Measurements from ENCODE around the gene B3GALT4. TPM values are rescaled to one million over a fixed set of nuclear protein-coding genes. Genes with fewer than 3 reads are reported as not detected.

The B3GALT4 gene
- total RNA-seq, 2 experiments from 2014 or later = 11.1 to 12.7 TPM

DNA sequence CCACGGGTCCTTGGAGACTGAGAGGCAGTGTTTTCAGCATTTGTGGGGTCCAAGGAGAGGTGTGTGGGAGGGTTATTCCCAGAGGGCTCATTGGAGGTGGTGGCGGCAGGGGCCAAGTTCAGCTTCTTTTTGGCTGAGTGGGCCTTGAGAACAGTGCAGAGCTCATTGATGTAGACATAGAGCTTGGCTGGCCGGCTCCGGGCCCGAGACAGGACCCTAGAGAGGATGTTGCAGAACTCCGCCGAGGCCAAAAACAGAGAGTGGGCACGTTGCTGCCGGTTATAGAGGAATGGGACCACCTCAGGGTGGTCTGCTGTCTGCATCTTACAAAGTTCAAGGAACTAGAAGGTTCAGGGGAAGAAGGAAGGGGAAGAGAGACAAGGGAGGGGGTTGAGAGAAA, 44.3 kb downstream of the B3GALT4 start:
- ChIA-PET POLR2A (interaction anchor here (1.1 kb wide), 1 partner anchor 32 kb away, joined by 3 read pairs; the partner anchor contains the start of gene WDR46), CTCF (interaction anchor here (0.6 kb wide), 1 partner anchor 22 kb away, joined by 3 read pairs; no protein-coding TSS in a partner anchor)
- Histone ChIP-seq H3K9me3 (ENCODE audit: control insufficient read depth in 1 of 2, insufficient read depth in 1 of 2, low read length in 2 of 2) (no peaks in the 10 kb centered on the region), H3K27me3 (ENCODE audit: control insufficient read depth in 1 of 2, insufficient read depth in 2 of 2, low read length in 2 of 2) (no peaks in the 10 kb centered on the region), H3K4me1 (ENCODE audit: insufficient read depth, low read length) (peaks cover 64% of the 10 kb centered on the region), H3K27ac (ENCODE audit: low read depth in 1 of 2, low read length in 2 of 2) (peak overlapping the region; percentile 13 to 77), H3K36me3 (ENCODE audit: insufficient read depth, low read length) (peaks cover 36% of the 10 kb centered on the region), H3K4me3 (ENCODE audit: low read length) (peak overlapping the region; percentile 96)
- intact Hi-C loops (cut with DNase I, micrococcal nuclease) = no loop called here
- DNase-seq (no peak), ATAC-seq (ENCODE audit: poor library complexity) (no peak)
- Mint-ChIP-seq H3K27me3 (no peaks in the 10 kb centered on the region), H3K4me3 (peak overlapping the region; percentile 100), H3K9me3 (no peaks in the 10 kb centered on the region), H3K27ac (peak overlapping the region; percentile 96), H3K36me3 (ENCODE audit: low read depth) (peaks cover 69% of the 10 kb centered on the region), H3K4me1 (ENCODE audit: low read depth) (peaks cover 80% of the 10 kb centered on the region)
- TF ChIP-seq, protein P1, sequence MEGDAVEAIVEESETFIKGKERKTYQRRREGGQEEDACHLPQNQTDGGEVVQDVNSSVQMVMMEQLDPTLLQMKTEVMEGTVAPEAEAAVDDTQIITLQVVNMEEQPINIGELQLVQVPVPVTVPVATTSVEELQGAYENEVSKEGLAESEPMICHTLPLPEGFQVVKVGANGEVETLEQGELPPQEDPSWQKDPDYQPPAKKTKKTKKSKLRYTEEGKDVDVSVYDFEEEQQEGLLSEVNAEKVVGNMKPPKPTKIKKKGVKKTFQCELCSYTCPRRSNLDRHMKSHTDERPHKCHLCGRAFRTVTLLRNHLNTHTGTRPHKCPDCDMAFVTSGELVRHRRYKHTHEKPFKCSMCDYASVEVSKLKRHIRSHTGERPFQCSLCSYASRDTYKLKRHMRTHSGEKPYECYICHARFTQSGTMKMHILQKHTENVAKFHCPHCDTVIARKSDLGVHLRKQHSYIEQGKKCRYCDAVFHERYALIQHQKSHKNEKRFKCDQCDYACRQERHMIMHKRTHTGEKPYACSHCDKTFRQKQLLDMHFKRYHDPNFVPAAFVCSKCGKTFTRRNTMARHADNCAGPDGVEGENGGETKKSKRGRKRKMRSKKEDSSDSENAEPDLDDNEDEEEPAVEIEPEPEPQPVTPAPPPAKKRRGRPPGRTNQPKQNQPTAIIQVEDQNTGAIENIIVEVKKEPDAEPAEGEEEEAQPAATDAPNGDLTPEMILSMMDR (IDR thresholded peaks at IDR 0.05) = no peak

DNA sequence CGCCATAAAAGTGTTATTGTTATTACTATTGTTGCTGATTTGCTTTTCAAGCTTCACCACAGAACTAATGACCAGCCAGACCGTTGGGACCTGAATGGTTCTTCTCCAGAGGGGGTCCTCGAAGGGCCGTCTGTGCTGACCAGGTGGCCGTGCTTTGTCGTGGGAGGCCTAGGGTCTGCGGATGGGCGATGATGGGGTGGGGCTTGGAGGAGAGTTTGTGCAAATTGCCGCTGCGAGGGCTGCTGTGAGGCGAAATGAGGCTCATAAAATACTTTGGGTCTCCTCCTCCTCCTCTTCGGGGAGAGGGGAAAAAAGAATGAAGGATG, 46.7 kb downstream of the B3GALT4 start:
- TF ChIP-seq, protein P1 (IDR thresholded peaks at IDR 0.05) = no peak
- ATAC-seq (ENCODE audit: poor library complexity) = no peak
- H3K27me3 Mint-ChIP-seq = no peaks in the 10 kb centered on the region
- H3K4me3 ChIP-seq (ENCODE audit: low read length) = peak overlapping the region; percentile 96
- no peaks in the 10 kb centered on the region for H3K9me3 ChIP-seq (ENCODE audit: control insufficient read depth in 1 of 2, insufficient read depth in 1 of 2, low read length in 2 of 2)
- peaks cover 44% of the 10 kb centered on the region for H3K4me1 ChIP-seq (ENCODE audit: insufficient read depth, low read length)
- H3K9me3 Mint-ChIP-seq = no peaks in the 10 kb centered on the region
- peaks cover 57% of the 10 kb centered on the region for H3K4me1 Mint-ChIP-seq (ENCODE audit: low read depth)
- DNase-seq = peak in 1 of 14 experiments; percentile 41
- intact Hi-C loops (cut with DNase I, micrococcal nuclease) = loop anchor here (1.0 kb wide), 2 partner anchors 21 to 68 kb away; partner anchors contain the start of gene KIFC1 (in 2 of the 2)
- POLR2A ChIA-PET = no interaction called here
- H3K27ac Mint-ChIP-seq = peak overlapping the region; percentile 96
- CTCF ChIA-PET = no interaction called here
- H3K36me3 Mint-ChIP-seq (ENCODE audit: low read depth) = peaks cover 49% of the 10 kb centered on the region
- H3K27me3 ChIP-seq (ENCODE audit: control insufficient read depth in 1 of 2, insufficient read depth in 2 of 2, low read length in 2 of 2) = no peaks in the 10 kb centered on the region
- peaks cover 32% of the 10 kb centered on the region for H3K36me3 ChIP-seq (ENCODE audit: insufficient read depth, low read length)
- H3K27ac ChIP-seq (ENCODE audit: low read depth in 1 of 2, low read length in 2 of 2) = peak overlapping the region; percentile 77 to 92
- peak overlapping the region; percentile 100 for H3K4me3 Mint-ChIP-seq

DNA sequence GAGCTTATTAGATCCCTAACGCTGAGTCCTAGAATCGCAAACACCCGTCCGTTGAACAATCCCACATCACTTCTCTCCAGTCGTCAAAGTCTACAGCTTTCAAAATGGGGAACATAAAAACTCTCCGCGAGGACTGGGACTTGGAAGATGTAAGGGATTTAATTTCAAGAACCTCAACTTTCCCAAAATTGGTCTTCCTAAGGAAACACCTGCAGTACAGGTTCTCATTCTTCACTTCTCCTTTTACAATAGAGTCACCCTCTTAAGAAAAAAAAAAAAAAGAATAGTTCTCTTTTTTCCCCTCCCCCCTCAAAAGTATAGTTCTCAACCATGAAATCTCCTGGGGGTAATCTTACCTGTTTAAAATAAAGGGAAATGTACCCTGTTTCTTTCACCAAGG, 47.2 kb downstream of the B3GALT4 start:
- ATAC-seq (ENCODE audit: poor library complexity) = no peak
- no peaks in the 10 kb centered on the region for H3K9me3 Mint-ChIP-seq
- Histone ChIP-seq H3K27me3 (ENCODE audit: control insufficient read depth in 1 of 2, insufficient read depth in 2 of 2, low read length in 2 of 2) (no peaks in the 10 kb centered on the region), H3K4me3 (ENCODE audit: low read length) (peak overlapping the region; percentile 96), H3K4me1 (ENCODE audit: insufficient read depth, low read length) (peaks cover 39% of the 10 kb centered on the region), H3K27ac (ENCODE audit: low read depth in 1 of 2, low read length in 2 of 2) (peak overlapping the region in 1 of 2 donors; percentile 92), H3K9me3 (ENCODE audit: control insufficient read depth in 1 of 2, insufficient read depth in 1 of 2, low read length in 2 of 2) (no peaks in the 10 kb centered on the region), H3K36me3 (ENCODE audit: insufficient read depth, low read length) (peaks cover 27% of the 10 kb centered on the region)
- POLR2A ChIA-PET = no interaction called here
- CTCF ChIA-PET = interaction anchor here (0.7 kb wide), 1 partner anchor 43 kb away, joined by 3 read pairs; no protein-coding TSS in a partner anchor
- H3K27ac Mint-ChIP-seq = peak overlapping the region; percentile 96
- H3K4me1 Mint-ChIP-seq (ENCODE audit: low read depth) = peaks cover 52% of the 10 kb centered on the region
- H3K27me3 Mint-ChIP-seq = no peaks in the 10 kb centered on the region
- intact Hi-C loops (cut with DNase I, micrococcal nuclease) = no loop called here
- peaks cover 43% of the 10 kb centered on the region for H3K36me3 Mint-ChIP-seq (ENCODE audit: low read depth)
- H3K4me3 Mint-ChIP-seq = peak overlapping the region; percentile 100
- DNase-seq = no peak
- TF ChIP-seq, protein P1 (IDR thresholded peaks at IDR 0.05) = no peak

Small RNAs within 50 kb of the gene (microRNA-seq; reads per million reads assigned to microRNA genes)
- gene MIR6834 (ENCODE audit: borderline microRNAs expressed, borderline replicate concordance) (not detected), gene MIR6873 (ENCODE audit: borderline microRNAs expressed, borderline replicate concordance) (not detected)

Other genes with a start within 250 kb of the B3GALT4 start
- 10 to 100 TPM; 19.4 to 19.9 TPM for gene HLA-DPA1, start 203.5 kb upstream of the B3GALT4 start, total RNA-seq
- gene HLA-DPB1, start 201.1 kb upstream of the B3GALT4 start, total RNA-seq = 10 to 100 TPM; 29.0 to 31.7 TPM
- 1 to 10 TPM; 2.8 to 3.0 TPM for gene COL11A2, start 84.7 kb upstream of the B3GALT4 start, total RNA-seq
- gene RXRB, start 76.5 kb upstream of the B3GALT4 start, total RNA-seq = 10 to 100 TPM; 42.9 to 45.0 TPM
- 1 to 10 TPM; 8.6 to 9.6 TPM for gene SLC39A7, start 76.3 kb upstream of the B3GALT4 start, total RNA-seq
- 10 to 100 TPM in 1 of 2 experiments, 1 to 10 TPM in 1; 8.6 to 10.5 TPM for gene HSD17B8, start 72.5 kb upstream of the B3GALT4 start, total RNA-seq
- gene RING1, start 68.6 kb upstream of the B3GALT4 start, total RNA-seq = 10 to 100 TPM; 27.1 to 28.6 TPM
- gene VPS52, start 5.2 kb upstream of the B3GALT4 start, total RNA-seq = 10 to 100 TPM; 67.9 TPM
- gene RPS18, start 5.0 kb upstream of the B3GALT4 start, total RNA-seq = 1,000 to 10,000 TPM; 5,159 to 5,309 TPM
- gene WDR46, start 12.1 kb downstream of the B3GALT4 start, total RNA-seq = 10 to 100 TPM; 13.6 to 15.8 TPM
- 10 to 100 TPM in 1 of 2 experiments, 1 to 10 TPM in 1; 9.7 to 11.7 TPM for gene PFDN6, start 12.5 kb downstream of the B3GALT4 start, total RNA-seq
- 10 to 100 TPM; 39.2 to 39.4 TPM for gene RGL2, start 21.8 kb downstream of the B3GALT4 start, total RNA-seq
- 100 to 1,000 TPM; 203 to 206 TPM for gene TAPBP, start 37.0 kb downstream of the B3GALT4 start, total RNA-seq
- 10 to 100 TPM; 11.6 to 13.6 TPM for gene ZBTB22, start 40.6 kb downstream of the B3GALT4 start, total RNA-seq
- 10 to 100 TPM; 24.2 to 24.7 TPM for gene DAXX, start 45.8 kb downstream of the B3GALT4 start, total RNA-seq
- 1 to 10 TPM; 1.2 to 1.6 TPM for gene KIFC1, start 114.7 kb downstream of the B3GALT4 start, total RNA-seq
- 100 to 1,000 TPM; 545 to 557 TPM for gene PHF1, start 133.9 kb downstream of the B3GALT4 start, total RNA-seq
- gene CUTA, start 141.0 kb downstream of the B3GALT4 start, total RNA-seq = 100 to 1,000 TPM; 176 to 185 TPM
- 10 to 100 TPM; 62.4 to 63.8 TPM for gene SYNGAP1, start 142.9 kb downstream of the B3GALT4 start, total RNA-seq
- 1 to 10 TPM; 5.5 to 5.7 TPM for gene ZBTB9, start 177.5 kb downstream of the B3GALT4 start, total RNA-seq

All from CD4-positive, alpha-beta T cell (primary cell).